Ishikawa (cell line): Measurements from ENCODE around the gene HOXB3.

Experiments
- CEBPB ChIP-seq: IDR thresholded peaks from 2 replicates; pipeline ENCODE4 v1.6.1; 2012
- CREB1 ChIP-seq: IDR thresholded peaks from 2 replicates; pipeline ENCODE4 v1.6.1; 2012; ENCODE audit warnings: low read depth
- EGR1 ChIP-seq: IDR thresholded peaks from 2 replicates; pipeline ENCODE4 v1.6.1; 2012
- EP300 ChIP-seq: IDR thresholded peaks from 2 replicates; pipeline ENCODE4 v1.6.1; 2012; ENCODE audit warnings: borderline replicate concordance
- FOXM1 ChIP-seq: IDR thresholded peaks from 2 replicates; pipeline ENCODE4 v1.6.1; 2012; ENCODE audit warnings: low read depth, borderline replicate concordance
- NFIC ChIP-seq: IDR thresholded peaks from 2 replicates; pipeline ENCODE4 v1.6.1; 2012
- RAD21 ChIP-seq: IDR thresholded peaks from 2 replicates; pipeline ENCODE4 v1.6.1; 2012; ENCODE audit warnings: low read depth
- TAF1 ChIP-seq: IDR thresholded peaks from 2 replicates; pipeline ENCODE4 v1.6.1; 2012; ENCODE audit warnings: low read depth, mild to moderate bottlenecking
- TCF12 ChIP-seq: IDR thresholded peaks from 2 replicates; pipeline ENCODE4 v1.6.1; 2012; ENCODE audit warnings: low read depth
- TEAD4 ChIP-seq: IDR thresholded peaks from 2 replicates; pipeline ENCODE4 v1.6.1; 2012
- YY1 ChIP-seq: IDR thresholded peaks from 2 replicates; pipeline ENCODE4 v1.6.1; 2012; ENCODE audit warnings: low read depth
- ZBTB7A ChIP-seq: IDR thresholded peaks from 2 replicates; pipeline ENCODE4 v1.6.1; 2012; ENCODE audit warnings: low read depth
- TF ChIP-seq, protein P1 (sequence below): IDR thresholded peaks from 2 replicates; pipeline ENCODE4 v1.6.1; 2012; ENCODE audit warnings: low read depth, mild to moderate bottlenecking
- TF ChIP-seq, protein P2 (sequence below): IDR thresholded peaks from 2 replicates; pipeline ENCODE4 v1.6.1; 2012
- TF ChIP-seq, protein P3 (sequence below): IDR thresholded peaks from 2 replicates; pipeline ENCODE4 v1.6.1; 2012

Gene HOXB3

DNA sequence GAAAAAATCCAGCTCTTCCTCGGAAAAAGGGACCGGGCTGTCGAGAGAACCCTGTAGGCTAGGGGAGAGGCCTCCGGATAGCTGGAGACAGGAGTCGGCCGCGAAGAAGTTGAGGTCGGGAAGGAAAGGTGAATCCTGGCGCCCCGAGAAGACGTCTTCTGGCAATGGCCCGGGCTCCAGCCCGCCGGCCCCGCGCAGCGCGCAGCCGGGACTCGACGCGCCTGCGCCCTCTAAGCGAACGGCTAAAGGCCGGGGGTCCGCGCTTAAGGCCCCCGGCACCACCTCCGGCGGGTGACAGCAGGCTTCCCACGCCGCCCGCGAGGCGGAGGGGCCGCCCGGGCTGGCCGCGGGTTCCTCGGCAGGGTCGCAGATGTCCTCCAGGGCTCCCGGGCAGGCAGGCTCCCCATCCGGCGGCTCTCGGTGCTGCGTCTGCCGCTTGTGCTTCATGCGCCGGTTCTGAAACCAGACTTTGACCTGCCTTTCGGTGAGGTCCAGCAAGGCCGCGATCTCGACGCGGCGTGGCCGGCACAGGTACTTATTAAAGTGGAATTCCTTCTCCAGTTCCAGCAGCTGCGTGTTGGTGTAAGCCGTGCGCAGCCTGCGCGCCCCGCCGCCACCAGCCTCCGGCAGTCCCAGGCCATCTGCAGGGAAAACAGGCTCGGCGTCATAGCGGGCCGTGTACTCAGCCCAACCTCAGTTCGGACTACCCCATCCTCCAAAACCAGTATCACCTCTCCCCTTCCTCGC is 46.8 kb downstream of the HOXB3 start:
- TF ChIP-seq, protein P1, sequence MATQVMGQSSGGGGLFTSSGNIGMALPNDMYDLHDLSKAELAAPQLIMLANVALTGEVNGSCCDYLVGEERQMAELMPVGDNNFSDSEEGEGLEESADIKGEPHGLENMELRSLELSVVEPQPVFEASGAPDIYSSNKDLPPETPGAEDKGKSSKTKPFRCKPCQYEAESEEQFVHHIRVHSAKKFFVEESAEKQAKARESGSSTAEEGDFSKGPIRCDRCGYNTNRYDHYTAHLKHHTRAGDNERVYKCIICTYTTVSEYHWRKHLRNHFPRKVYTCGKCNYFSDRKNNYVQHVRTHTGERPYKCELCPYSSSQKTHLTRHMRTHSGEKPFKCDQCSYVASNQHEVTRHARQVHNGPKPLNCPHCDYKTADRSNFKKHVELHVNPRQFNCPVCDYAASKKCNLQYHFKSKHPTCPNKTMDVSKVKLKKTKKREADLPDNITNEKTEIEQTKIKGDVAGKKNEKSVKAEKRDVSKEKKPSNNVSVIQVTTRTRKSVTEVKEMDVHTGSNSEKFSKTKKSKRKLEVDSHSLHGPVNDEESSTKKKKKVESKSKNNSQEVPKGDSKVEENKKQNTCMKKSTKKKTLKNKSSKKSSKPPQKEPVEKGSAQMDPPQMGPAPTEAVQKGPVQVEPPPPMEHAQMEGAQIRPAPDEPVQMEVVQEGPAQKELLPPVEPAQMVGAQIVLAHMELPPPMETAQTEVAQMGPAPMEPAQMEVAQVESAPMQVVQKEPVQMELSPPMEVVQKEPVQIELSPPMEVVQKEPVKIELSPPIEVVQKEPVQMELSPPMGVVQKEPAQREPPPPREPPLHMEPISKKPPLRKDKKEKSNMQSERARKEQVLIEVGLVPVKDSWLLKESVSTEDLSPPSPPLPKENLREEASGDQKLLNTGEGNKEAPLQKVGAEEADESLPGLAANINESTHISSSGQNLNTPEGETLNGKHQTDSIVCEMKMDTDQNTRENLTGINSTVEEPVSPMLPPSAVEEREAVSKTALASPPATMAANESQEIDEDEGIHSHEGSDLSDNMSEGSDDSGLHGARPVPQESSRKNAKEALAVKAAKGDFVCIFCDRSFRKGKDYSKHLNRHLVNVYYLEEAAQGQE: no peak
- TF ChIP-seq YY1 (no peak), NFIC (no peak), TAF1 (no peak), TCF12 (no peak), EP300 (no peak), ZBTB7A (no peak), TEAD4 (no peak), EGR1 (no peak), FOXM1 (no peak), CREB1 (no peak), RAD21 (no peak), CEBPB (no peak)
- TF ChIP-seq, protein P2, sequence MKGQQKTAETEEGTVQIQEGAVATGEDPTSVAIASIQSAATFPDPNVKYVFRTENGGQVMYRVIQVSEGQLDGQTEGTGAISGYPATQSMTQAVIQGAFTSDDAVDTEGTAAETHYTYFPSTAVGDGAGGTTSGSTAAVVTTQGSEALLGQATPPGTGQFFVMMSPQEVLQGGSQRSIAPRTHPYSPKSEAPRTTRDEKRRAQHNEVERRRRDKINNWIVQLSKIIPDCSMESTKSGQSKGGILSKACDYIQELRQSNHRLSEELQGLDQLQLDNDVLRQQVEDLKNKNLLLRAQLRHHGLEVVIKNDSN: no peak
- TF ChIP-seq, protein P3, sequence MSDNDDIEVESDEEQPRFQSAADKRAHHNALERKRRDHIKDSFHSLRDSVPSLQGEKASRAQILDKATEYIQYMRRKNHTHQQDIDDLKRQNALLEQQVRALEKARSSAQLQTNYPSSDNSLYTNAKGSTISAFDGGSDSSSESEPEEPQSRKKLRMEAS: no peak

DNA sequence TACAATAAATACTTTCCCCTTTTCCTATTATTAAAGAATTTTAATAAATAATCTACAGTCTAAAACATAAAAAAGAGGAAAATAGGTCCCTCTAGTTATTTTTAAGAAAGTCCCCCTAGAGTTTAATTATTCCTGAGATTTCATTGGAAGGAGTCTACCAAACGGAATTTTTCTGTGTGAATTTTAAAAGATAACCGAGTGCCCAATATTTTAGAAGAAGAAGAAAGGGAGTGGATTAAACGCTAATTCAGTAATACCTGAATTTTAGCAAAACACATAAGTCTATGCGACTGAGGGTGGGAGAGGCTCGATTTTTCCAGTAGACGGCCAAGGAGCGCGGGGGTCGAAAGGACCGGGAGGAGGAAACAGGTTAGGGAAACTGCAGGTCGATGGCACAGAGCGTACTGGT is 47.3 kb downstream of the HOXB3 start:
- no peak for TF ChIP-seq ZBTB7A
- TF ChIP-seq, protein P3: no peak
- TF ChIP-seq EGR1: no peak
- no peak for TF ChIP-seq EP300
- no peak for TF ChIP-seq CREB1
- no peak for TF ChIP-seq TAF1
- TF ChIP-seq, protein P2: no peak
- no peak for TF ChIP-seq TCF12
- TF ChIP-seq FOXM1: no peak
- no peak for TF ChIP-seq CEBPB
- no peak for TF ChIP-seq NFIC
- TF ChIP-seq, protein P1: no peak
- no peak for TF ChIP-seq TEAD4
- TF ChIP-seq RAD21: no peak
- no peak for TF ChIP-seq YY1

DNA sequence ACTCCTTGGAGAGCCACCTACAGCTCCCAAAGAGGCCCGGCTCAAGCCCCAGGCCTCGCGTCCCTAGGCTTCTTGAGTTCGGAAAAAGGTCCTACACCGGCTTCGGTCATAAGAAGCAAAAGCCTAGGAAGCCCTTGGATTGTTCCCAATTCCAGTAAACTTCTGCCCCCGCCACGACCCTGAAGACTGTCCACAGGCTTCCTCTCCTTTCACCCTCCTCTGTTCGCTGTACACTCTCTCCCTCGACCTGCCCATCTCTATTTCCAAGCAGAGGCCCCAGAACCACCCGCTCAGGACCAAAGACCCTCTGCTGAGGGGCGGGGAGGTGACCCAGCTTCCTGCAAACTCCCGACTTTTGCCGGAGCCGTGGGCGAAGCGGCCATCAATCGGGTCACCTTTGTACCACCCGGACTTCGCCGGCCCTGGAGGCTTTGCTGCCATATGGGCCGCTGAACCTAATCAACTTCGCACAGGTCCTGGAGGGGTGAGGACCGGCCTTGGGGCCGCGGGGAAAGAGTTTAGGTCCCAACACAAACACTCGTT is 47.9 kb downstream of the HOXB3 start:
- no peak for TF ChIP-seq TAF1
- TF ChIP-seq CEBPB: no peak
- no peak for TF ChIP-seq CREB1
- no peak for TF ChIP-seq RAD21
- TF ChIP-seq EGR1: no peak
- TF ChIP-seq EP300: no peak
- no peak for TF ChIP-seq YY1
- no peak for TF ChIP-seq TEAD4
- TF ChIP-seq TCF12: no peak
- TF ChIP-seq, protein P1: no peak
- TF ChIP-seq, protein P2: no peak
- no peak for TF ChIP-seq ZBTB7A
- no peak for TF ChIP-seq NFIC
- TF ChIP-seq FOXM1: no peak
- TF ChIP-seq, protein P3: no peak
